RPMI8226 (cell line): ENCODE measurements around the gene HOXC9.

Experiments used
- DNase-seq: peaks from one replicate; pipeline ENCODE4 v3.0.0-alpha.2; 2015

The HOXC9 gene

DNA sequence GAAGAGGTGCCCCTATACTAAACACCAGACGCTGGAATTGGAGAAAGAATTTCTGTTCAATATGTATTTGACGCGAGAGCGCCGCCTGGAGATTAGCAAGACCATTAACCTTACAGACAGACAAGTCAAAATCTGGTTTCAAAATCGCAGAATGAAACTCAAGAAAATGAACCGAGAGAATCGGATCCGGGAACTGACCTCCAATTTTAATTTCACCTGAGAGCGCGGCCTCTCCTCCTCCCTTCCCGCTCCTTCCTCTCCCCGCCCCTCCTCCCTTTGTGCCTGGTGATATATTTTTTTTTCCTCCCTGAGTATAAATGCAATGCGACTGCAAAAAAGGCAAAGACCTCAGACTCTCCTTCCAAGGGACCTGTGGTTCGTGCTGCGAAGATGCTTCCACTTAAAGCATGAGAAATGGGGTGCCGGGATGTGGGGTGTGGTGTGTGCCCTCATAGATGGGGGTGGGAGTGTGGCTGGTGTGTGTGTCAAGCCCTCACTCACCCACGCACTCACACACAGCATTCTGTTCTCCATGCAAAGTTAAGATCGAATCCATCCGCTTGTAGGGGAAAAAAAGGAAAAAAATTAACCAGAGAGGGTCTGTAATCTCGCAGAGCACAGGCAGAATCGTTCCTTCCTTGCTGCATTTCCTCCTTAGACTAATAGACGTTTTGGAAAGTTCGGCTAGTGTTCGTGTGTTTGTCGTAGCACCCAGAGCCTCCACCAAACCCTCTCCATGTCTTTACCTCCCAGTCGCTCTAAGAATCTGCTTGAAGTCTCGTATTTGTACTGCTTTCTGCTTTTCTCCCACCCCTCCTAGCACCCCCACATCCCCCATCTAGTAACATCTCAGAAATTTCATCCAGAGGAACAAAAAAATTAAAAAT is 10.5 kb upstream of the HOXC9 start:
- DNase-seq = peak; percentile 75

DNA sequence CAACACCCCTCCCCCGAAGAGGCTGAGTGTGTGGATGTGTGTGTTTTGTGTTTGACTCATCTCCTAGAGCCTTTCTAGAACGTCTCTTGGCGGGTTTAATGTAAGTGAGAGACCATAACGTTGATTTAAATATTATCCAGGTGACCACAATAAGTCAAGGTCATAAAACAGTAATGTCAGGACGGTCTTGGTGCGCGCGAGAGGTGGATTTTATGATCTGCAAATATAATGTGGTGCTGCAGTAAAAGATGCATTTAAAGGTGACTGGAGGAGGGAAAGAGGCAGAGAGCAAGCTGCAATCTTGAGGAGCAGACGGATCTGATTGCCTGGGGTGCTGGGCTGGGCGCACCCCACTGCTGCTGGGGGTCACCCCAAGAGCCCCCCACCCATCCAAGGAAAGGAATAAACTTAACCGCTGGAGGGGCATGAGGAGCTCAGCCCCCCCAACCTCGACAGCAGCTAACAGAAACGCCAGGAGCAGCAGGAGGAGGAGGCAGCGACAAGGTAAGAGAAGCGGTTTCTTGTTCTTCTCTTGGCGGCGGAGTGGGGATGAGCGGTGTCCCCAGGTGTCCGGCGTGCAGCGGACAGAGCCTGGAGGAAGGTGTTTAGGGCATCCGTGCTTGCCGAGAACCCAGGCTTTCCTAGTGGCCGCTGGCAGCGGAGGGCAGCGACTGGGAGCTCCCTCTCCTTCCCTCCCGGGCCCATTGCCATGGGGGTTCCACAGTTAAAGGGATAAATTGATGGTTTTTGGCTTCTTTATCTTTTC is 9.5 kb upstream of the HOXC9 start:
- no peak for DNase-seq

DNA sequence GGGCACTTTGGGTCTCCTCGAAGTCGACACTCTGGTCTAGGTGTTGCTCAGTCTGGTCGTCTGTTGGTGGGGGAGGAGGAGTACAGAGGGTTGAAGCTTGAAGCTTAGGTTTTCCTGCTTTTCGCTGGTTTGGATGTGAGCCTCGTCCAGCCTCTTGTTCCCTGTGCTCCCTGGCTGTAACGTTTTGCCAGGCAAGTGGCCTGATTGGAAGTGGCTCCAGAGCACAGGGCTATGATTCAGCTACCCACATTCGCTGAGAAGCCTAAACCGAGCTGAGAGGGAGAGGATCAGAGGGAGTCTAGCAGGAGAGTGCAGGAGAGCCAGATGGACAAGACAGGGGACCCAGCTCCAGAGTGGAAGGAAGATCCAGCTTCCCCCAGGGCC is 8.9 kb upstream of the HOXC9 start:
- DNase-seq = no peak

DNA sequence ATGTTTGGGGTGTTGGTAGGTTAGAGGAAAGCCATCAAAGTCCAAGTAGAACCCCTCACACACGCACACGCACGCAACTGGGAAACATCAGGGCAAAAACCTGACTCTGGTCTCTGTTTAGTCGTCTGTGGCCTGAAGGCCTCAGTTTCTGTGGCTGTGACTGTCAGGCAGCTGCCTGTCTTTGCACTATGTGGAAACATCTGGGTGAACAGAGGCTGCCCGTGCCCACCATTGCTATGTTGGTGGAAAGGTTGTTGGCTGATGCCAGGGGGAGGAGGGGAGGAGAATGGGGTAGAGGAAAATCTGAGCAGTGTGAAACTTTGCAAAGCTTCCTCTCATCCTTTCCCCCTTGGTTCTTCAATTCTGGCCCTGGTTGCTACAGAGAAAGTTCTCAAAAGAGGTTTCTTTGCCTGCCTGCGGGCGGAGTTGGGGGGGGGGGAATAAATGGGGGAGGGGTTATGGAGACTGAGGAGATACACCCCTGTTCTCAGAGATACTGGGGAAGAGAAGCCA is 7.5 kb upstream of the HOXC9 start:
- DNase-seq = no peak

GRCh38 chr12:53993162-53994008 is 6.6 kb upstream of the HOXC9 start:
- no peak for DNase-seq

- DNase-seq = no peak
These were observed 6.0 kb upstream of the HOXC9 start for GRCh38 chr12:53994009-53994263.

DNA sequence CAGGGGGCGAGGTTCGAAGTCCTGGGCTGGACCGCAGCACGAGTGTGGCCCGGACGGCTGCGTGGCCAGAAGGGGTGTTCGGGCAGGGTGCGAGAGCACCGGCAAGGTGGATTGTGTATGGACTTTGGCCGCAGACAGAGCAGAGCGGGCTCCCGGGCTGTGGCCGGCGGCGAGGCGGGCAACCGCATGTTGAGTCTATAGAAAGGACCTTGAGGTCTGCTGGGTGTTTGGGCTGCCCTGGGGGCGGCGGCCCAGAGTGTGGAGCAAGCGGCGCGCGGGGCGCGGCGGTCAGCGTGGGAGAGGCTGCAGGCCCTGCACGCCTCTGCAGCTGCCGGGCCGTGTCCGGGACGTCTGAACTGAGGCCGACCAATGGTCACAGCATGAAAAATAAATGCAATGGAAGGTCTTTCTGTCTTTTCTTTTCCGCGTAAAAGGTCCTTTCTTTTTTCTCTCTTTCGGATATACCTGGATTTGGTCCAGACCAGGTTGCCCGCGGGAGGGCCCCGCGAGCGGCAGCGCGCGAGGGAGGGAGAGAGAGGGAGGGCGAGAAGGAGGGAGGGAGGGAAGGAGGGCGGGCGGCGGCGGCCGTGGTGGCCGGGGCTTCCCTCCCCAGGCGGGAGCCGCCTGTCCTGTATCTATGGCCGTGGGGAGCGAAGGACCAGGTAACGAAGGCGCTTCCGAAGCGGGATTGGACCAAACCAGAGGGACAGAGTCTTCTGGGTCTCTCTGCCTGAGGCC is 5.5 kb upstream of the HOXC9 start:
- no peak for DNase-seq

DNA sequence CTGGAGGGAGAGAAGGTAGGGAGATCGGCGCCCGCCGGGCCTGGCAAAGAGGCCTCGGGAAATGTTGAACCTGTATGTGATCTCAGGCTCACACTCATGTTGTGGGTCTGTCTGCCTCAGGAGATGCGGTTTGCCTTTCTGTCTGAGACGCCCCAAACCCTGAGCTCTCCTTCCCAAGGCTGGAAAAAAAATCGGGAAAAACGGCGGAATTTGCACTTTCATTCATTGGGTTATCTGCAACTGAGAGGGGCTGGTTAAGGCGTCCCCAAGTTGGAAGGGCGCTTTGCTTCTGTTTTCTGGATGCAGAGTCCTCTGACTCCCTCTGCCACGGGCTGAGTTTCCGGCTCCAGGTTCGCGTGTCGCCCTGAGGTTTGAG is 5.0 kb upstream of the HOXC9 start:
- DNase-seq = no peak

DNA sequence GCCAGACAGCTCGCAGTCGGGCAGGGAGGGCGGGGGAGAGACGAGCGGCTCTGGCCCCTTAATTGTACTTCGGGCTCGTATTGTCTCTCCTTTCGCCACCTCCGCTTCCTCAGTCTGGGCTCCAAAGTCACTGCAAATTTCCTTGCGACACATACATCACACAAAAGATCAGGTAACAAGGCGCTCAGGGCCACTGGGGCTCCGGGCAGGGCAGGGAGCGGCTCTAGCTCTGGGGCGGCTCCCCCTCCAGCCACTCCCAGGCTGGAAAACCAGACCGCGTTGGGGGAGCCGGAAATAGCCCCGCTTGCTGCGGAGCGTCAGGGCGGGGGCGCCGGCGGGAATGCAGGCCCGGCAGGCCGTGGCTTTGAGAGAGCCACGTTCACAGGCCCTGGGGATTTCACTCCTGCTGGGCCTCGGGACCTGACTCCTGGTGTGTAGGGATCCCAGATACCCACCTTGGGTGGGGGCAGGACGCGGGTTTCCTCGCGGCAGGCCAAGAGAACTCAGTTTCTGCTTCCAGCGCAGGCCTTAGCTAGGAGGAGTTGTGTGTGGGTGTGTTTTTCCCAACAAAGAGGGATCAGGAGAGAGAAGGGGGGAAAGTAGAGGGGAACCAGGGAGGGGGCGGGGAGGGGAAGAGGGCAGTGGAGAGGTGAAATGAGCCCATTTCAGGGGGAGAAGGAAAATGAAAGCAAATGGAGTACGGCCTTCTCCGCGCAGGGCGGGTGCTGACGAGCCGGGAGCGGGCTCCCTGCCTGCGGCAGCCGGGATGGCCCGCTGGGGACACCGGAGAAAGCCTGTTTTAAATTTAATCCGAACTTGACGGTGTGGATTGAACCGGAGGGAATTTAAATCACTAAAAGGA is 4.4 kb upstream of the HOXC9 start:
- no peak for DNase-seq

- DNase-seq = no peak
These were observed 3.4 kb upstream of the HOXC9 start for GRCh38 chr12:53996240-53997203.

- DNase-seq = no peak
These were observed 2.5 kb upstream of the HOXC9 start for GRCh38 chr12:53997204-53998109.

GRCh38 chr12:53998110-53998899 is 1.7 kb upstream of the HOXC9 start:
- no peak for DNase-seq

DNA sequence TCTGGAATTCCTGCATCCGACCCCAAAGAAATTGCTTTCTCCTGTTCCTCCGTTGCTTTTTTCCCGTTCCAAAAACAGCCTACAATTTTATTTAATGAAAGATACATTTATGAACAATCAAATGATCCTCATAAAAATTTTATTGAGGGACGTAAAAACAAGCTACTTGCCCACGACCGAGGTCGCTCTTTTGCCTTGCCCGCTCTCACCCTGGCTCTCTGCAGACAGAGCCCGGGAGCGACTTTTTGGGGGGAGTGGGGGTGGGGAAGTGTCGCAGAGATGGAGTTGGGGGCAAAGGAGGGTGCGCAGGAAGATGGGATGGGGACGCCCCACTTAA is 1.1 kb upstream of the HOXC9 start:
- no peak for DNase-seq

GRCh38 chr12:53999559-54000115 is 324 bp upstream of the HOXC9 start:
- DNase-seq = no peak

- DNase-seq = no peak
These were observed 1.6 kb downstream of the HOXC9 start for GRCh38 chr12:54001283-54002187.

- no peak for DNase-seq
These were observed 2.4 kb downstream of the HOXC9 start for GRCh38 chr12:54002278-54002914.

GRCh38 chr12:54002915-54003389 is 3.0 kb downstream of the HOXC9 start:
- DNase-seq = no peak
